ENCODE measurements around the gene CLPSL1.

GRCh38 chr6:35750557-35750956 lies 30.3 kb upstream of the CLPSL1 start:
- TF ChIP-seq SUZ12 (IDR thresholded peaks at IDR 0.05; ENCODE audit: extremely low read depth, insufficient read depth, insufficient read length) (no peak), YY1 (IDR thresholded peaks at IDR 0.05; ENCODE audit: insufficient read depth, insufficient read length) (no peak), ZNF274 (IDR thresholded peaks at IDR 0.05; ENCODE audit: low read depth, low read length) (no peak)

Measured in NT2/D1 (cell line).